Neural cell (in vitro differentiated cells): Measurements from ENCODE around the gene FYN. TPM values are rescaled to one million over a fixed set of nuclear protein-coding genes. Genes with fewer than 3 reads are reported as not detected.

Source experiments
- H2AFZ ChIP-seq: fragments of 200-600, 300-800 bp; sonication (generic), shearing (Covaris generic); 2 replicates; pipeline ENCODE4 v1.6.0; 2014; ENCODE audit warnings: low read depth, mild to moderate bottlenecking, antibody characterized with exemption, low read length, moderate library complexity
- H3F3A ChIP-seq: fragments of 200-600 bp; shearing (Covaris generic); 2 replicates; pipeline ENCODE4 v1.6.1; 2016; ENCODE audit warnings: mild to moderate bottlenecking, moderate library complexity, mixed read lengths, antibody characterized with exemption, low read length; ENCODE audit not compliant: insufficient read depth, poor library complexity, severe bottlenecking
- H3K27ac ChIP-seq: fragments of 200-600, 300-800 bp; sonication (generic), shearing (Covaris generic); 2 replicates; pipeline ENCODE4 v1.5.1; 2014; ENCODE audit warnings: mild to moderate bottlenecking, low read length, moderate library complexity
- H3K27me3 ChIP-seq: fragments of 300-800, 200-600 bp; sonication (generic), shearing (Covaris generic); 2 replicates; pipeline ENCODE4 v1.6.0; 2014; ENCODE audit warnings: mild to moderate bottlenecking, low read depth, low read length, moderate library complexity; ENCODE audit not compliant: insufficient read depth
- H3K36me3 ChIP-seq: fragments of 300-800, 200-600 bp; sonication (generic), shearing (Covaris generic); 2 replicates; pipeline ENCODE4 v1.5.1; 2014; ENCODE audit warnings: mild to moderate bottlenecking, antibody characterized with exemption, low read length, moderate library complexity; ENCODE audit not compliant: insufficient read depth
- H3K4me2 ChIP-seq: fragments of 300-800, 200-600 bp; sonication (generic), shearing (Covaris generic); 2 replicates; pipeline ENCODE4 v1.6.0; 2014; ENCODE audit warnings: mild to moderate bottlenecking, low read length
- H3K4me3 ChIP-seq: fragments of 300-800, 200-600 bp; sonication (generic), shearing (Covaris generic); 2 replicates; pipeline ENCODE4 v1.5.1; 2014; ENCODE audit warnings: mild to moderate bottlenecking, low read length, moderate library complexity
- H3K79me2 ChIP-seq: fragments of 200-600 bp; shearing (Covaris generic); replicated peaks from 2 replicates; pipeline ENCODE4 v1.6.0; 2014; ENCODE audit warnings: mild to moderate bottlenecking, low read length, moderate library complexity; ENCODE audit not compliant: insufficient read depth
- H3K9ac ChIP-seq: fragments of 300-800, 200-600 bp; sonication (generic), shearing (Covaris generic); 2 replicates; pipeline ENCODE4 v1.6.1; 2016; ENCODE audit warnings: mild to moderate bottlenecking, low read length, mixed read lengths
- H3K9me2 ChIP-seq: fragments of 200-600 bp; shearing (Covaris generic); 2 replicates; pipeline ENCODE4 v1.6.1; 2016; ENCODE audit warnings: mild to moderate bottlenecking, low read length, mixed read lengths; ENCODE audit not compliant: insufficient read depth
- H3K9me3 ChIP-seq: fragments of 200-600, 300-800 bp; sonication (generic), shearing (Covaris generic); 2 replicates; pipeline ENCODE4 v1.6.1; 2016; ENCODE audit warnings: mild to moderate bottlenecking, mixed run types, low read length, moderate library complexity, mixed read lengths
- H4K20me1 ChIP-seq: fragments of 200-600 bp; shearing (Covaris generic); 2 replicates; pipeline ENCODE4 v1.6.1; 2016; ENCODE audit warnings: mild to moderate bottlenecking, mixed run types; ENCODE audit not compliant: insufficient read depth
- EZH2 ChIP-seq: fragments of 200-600, 300-800 bp; shearing (Covaris generic), sonication (generic); IDR thresholded peaks from 2 replicates; pipeline ENCODE4 v1.6.1; 2014; ENCODE audit warnings: antibody characterized with exemption, low read length, borderline replicate concordance, mild to moderate bottlenecking; ENCODE audit not compliant: insufficient read depth, poor library complexity, severe bottlenecking
- POLR2AphosphoS5 ChIP-seq: IDR thresholded peaks from 2 replicates; pipeline ENCODE4 v1.6.1; 2012
- RAD21 ChIP-seq: fragments of 450-650 bp; conservative IDR thresholded peaks from 2 replicates; pipeline ENCODE4 v1.6.1; 2014; ENCODE audit warnings: antibody characterized with exemption, mild to moderate bottlenecking, moderate library complexity
- SMC3 ChIP-seq: fragments of 450-650 bp; conservative IDR thresholded peaks from 2 replicates; pipeline ENCODE4 v1.6.1; 2014; ENCODE audit warnings: antibody characterized with exemption, mild to moderate bottlenecking, moderate library complexity; ENCODE audit not compliant: poor library complexity
- TAF1 ChIP-seq: IDR thresholded peaks from 2 replicates; pipeline ENCODE4 v1.6.1; 2012; ENCODE audit warnings: low read depth
- polyA plus RNA-seq: library from polyadenylated mRNA; depleted of rRNA; stranded (reverse); fragments of >200 nt; gene quantifications from 2 replicates; pipeline ENCODE4 v1.2.3, GENCODE V29; 2014
- TF ChIP-seq, protein P1 (sequence below): fragments of 450-650 bp; IDR thresholded peaks from 2 replicates; pipeline ENCODE4 v1.5.1; 2014; ENCODE audit warnings: antibody characterized with exemption, mild to moderate bottlenecking, moderate library complexity; ENCODE audit not compliant: poor library complexity, severe bottlenecking
- TF ChIP-seq, protein P2 (sequence below): IDR thresholded peaks from 2 replicates; pipeline ENCODE4 v1.6.1; 2012; ENCODE audit warnings: borderline replicate concordance

The FYN gene
- polyA plus RNA-seq, 1 donor from 2014 or later: 277 TPM

DNA sequence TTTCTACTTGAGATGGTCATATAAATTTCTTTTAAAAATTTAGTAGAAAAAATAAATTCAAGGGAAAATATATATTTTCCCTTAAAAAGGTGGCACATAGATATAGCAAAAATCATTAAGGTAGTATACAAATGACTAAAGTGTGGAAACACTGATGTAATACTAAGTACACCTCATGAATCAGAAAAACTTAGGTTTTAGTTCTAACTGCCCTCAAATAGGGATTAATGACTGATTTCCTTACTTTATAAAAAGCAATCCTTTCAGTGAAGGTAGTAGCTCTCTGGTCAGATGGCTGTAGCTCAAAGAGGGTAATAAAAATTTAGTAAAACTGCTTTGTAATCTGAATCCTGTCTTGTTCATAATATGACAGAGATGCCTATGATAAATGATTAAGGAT is 63.5 kb downstream of the FYN start:
- Histone ChIP-seq H3K36me3 (peaks cover 6% of the 10 kb centered on the region), H3F3A (no peaks in the 10 kb centered on the region), H3K27me3 (no peaks in the 10 kb centered on the region), H3K9me3 (no peaks in the 10 kb centered on the region), H3K9ac (no peak overlapping the region), H2AFZ (no peak overlapping the region), H4K20me1 (no peaks in the 10 kb centered on the region), H3K27ac (no peak overlapping the region), H3K4me3 (no peak overlapping the region), H3K9me2 (no peaks in the 10 kb centered on the region), H3K79me2 (peaks cover 24% of the 10 kb centered on the region), H3K4me2 (no peak overlapping the region)
- no peak for TF ChIP-seq RAD21
- no peak for TF ChIP-seq EZH2
- TF ChIP-seq, protein P1, sequence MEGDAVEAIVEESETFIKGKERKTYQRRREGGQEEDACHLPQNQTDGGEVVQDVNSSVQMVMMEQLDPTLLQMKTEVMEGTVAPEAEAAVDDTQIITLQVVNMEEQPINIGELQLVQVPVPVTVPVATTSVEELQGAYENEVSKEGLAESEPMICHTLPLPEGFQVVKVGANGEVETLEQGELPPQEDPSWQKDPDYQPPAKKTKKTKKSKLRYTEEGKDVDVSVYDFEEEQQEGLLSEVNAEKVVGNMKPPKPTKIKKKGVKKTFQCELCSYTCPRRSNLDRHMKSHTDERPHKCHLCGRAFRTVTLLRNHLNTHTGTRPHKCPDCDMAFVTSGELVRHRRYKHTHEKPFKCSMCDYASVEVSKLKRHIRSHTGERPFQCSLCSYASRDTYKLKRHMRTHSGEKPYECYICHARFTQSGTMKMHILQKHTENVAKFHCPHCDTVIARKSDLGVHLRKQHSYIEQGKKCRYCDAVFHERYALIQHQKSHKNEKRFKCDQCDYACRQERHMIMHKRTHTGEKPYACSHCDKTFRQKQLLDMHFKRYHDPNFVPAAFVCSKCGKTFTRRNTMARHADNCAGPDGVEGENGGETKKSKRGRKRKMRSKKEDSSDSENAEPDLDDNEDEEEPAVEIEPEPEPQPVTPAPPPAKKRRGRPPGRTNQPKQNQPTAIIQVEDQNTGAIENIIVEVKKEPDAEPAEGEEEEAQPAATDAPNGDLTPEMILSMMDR: no peak
- TF ChIP-seq, protein P2, sequence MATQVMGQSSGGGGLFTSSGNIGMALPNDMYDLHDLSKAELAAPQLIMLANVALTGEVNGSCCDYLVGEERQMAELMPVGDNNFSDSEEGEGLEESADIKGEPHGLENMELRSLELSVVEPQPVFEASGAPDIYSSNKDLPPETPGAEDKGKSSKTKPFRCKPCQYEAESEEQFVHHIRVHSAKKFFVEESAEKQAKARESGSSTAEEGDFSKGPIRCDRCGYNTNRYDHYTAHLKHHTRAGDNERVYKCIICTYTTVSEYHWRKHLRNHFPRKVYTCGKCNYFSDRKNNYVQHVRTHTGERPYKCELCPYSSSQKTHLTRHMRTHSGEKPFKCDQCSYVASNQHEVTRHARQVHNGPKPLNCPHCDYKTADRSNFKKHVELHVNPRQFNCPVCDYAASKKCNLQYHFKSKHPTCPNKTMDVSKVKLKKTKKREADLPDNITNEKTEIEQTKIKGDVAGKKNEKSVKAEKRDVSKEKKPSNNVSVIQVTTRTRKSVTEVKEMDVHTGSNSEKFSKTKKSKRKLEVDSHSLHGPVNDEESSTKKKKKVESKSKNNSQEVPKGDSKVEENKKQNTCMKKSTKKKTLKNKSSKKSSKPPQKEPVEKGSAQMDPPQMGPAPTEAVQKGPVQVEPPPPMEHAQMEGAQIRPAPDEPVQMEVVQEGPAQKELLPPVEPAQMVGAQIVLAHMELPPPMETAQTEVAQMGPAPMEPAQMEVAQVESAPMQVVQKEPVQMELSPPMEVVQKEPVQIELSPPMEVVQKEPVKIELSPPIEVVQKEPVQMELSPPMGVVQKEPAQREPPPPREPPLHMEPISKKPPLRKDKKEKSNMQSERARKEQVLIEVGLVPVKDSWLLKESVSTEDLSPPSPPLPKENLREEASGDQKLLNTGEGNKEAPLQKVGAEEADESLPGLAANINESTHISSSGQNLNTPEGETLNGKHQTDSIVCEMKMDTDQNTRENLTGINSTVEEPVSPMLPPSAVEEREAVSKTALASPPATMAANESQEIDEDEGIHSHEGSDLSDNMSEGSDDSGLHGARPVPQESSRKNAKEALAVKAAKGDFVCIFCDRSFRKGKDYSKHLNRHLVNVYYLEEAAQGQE: no peak

DNA sequence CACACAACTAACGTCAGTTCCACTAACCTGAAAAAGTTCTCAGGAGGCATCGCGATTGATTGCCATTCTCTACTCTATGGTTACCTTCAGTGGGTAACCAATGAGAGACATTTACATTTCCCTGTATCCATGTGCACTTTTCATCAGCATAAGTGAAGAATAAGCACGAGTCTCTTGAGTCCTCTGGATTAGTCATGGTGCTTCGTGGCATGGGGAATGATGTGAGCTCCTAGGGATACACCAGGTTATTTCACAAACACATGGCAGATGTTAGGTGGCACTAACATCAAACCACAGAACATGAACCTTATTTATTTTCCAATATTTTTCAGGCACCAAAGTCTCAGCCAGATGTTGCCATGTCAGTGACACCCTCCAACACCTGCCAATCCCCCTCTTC is 64.0 kb downstream of the FYN start:
- H3K4me2 ChIP-seq: no peak overlapping the region
- H3K4me3 ChIP-seq: no peak overlapping the region
- H3K9me2 ChIP-seq: no peaks in the 10 kb centered on the region
- no peaks in the 10 kb centered on the region for H4K20me1 ChIP-seq
- no peaks in the 10 kb centered on the region for H3F3A ChIP-seq
- no peak overlapping the region for H3K9ac ChIP-seq
- TF ChIP-seq SMC3 (no peak), POLR2AphosphoS5 (no peak), RAD21 (no peak), TAF1 (no peak)
- TF ChIP-seq, protein P2: no peak
- peaks cover 6% of the 10 kb centered on the region for H3K36me3 ChIP-seq
- no peaks in the 10 kb centered on the region for H3K27me3 ChIP-seq
- H3K9me3 ChIP-seq: no peaks in the 10 kb centered on the region
- no peak overlapping the region for H2AFZ ChIP-seq
- H3K79me2 ChIP-seq: peaks cover 26% of the 10 kb centered on the region
- no peak overlapping the region for H3K27ac ChIP-seq
